SK-N-SH (cell line): ENCODE measurements around the gene IFNG-AS1. TPM values are rescaled to one million over a fixed set of nuclear protein-coding genes. Genes with fewer than 3 reads are reported as not detected.

Source experiments
- CTCF ChIA-PET: fragments of 300-600, 350-600 bp; formaldehyde crosslinking; extraction: SDS; loops from one replicate; lab custom pipeline; 2021; lab: Yijun Ruan, JAX
- POLR2A ChIA-PET: fragments of 350-600 bp; sonication (Branson Sonifier 250); formaldehyde crosslinking; extraction: SDS; loops from one replicate; lab custom pipeline; 2020; ENCODE audit warnings: antibody characterized with exemption, inconsistent platforms; lab: Yijun Ruan, JAX
- DNase-seq: peaks from one replicate; pipeline ENCODE4 v3.0.0; 2012
- H2AFZ ChIP-seq: fragments of 200-600 bp; sonication (generic); 2 replicates; pipeline ENCODE4 v1.8.1; 2016; ENCODE audit warnings: antibody characterized with exemption, mild to moderate bottlenecking, low read depth
- H3F3A ChIP-seq: fragments of 200-600 bp; sonication (generic); replicated peaks from 2 replicates; pipeline ENCODE3; 2016; ENCODE audit warnings: antibody characterized with exemption, mild to moderate bottlenecking; ENCODE audit not compliant: insufficient read depth
- H3K27ac ChIP-seq, 2 experiments: fragments of 200-500 bp in 1 of 2; fragments of 200-600 bp in 1 of 2; sonication (Bioruptor generic) in 1 of 2; sonication (generic), shearing (Covaris generic) in 1 of 2; 2 replicates each; pipeline versions ENCODE4 v1.5.1 to v1.6.1; 2014 to 2016; ENCODE audit warnings: low read depth in 2 of 2, inconsistent platforms in 1 of 2, low read length in 1 of 2, mild to moderate bottlenecking in 1 of 2, mixed read lengths in 1 of 2
- H3K27me3 ChIP-seq: fragments of 200-600 bp; sonication (generic), shearing (Covaris generic); 2 replicates; pipeline ENCODE4 v1.6.1; 2016; ENCODE audit warnings: mixed run types; ENCODE audit not compliant: insufficient read depth
- H3K36me3 ChIP-seq, 2 experiments: fragments of 200-500 bp in 1 of 2; fragments of 200-600 bp in 1 of 2; sonication (Bioruptor generic) in 1 of 2; sonication (generic) in 1 of 2; replicated peaks in 1 of 2; 2 replicates each; pipeline versions ENCODE3 to v1.5.1; 2014 to 2016; ENCODE audit warnings: low read length in 1 of 2, mild to moderate bottlenecking in 1 of 2; ENCODE audit not compliant: insufficient read depth in 2 of 2, control insufficient read depth in 1 of 2
- H3K4me1 ChIP-seq, 2 experiments: fragments of 200-500 bp in 1 of 2; fragments of 200-600 bp in 1 of 2; sonication (Bioruptor generic) in 1 of 2; sonication (generic), shearing (Covaris generic) in 1 of 2; 2 replicates each; pipeline versions ENCODE4 v1.5.1 to v1.6.1; 2014 to 2016; ENCODE audit warnings: low read depth in 1 of 2, low read length in 1 of 2, mixed run types in 1 of 2; ENCODE audit not compliant: insufficient read depth in 2 of 2, control insufficient read depth in 1 of 2
- H3K4me2 ChIP-seq: fragments of 200-600 bp; sonication (generic), shearing (Covaris generic); 2 replicates; pipeline ENCODE4 v1.6.1; 2017; ENCODE audit warnings: mixed run types
- H3K4me3 ChIP-seq, 2 experiments: fragments of 200-500 bp in 1 of 2; fragments of 200-600 bp in 1 of 2; sonication (Bioruptor generic) in 1 of 2; sonication (generic), shearing (Covaris generic) in 1 of 2; 2 replicates each; pipeline versions ENCODE4 v1.5.1 to v1.8.1; 2014 to 2016; ENCODE audit warnings: low read depth in 2 of 2, inconsistent platforms in 1 of 2, low read length in 1 of 2, mild to moderate bottlenecking in 1 of 2, mixed read lengths in 1 of 2, moderate library complexity in 1 of 2
- H3K79me2 ChIP-seq: fragments of 200-600 bp; sonication (generic); 2 replicates; pipeline ENCODE4 v1.8.1; 2017; ENCODE audit warnings: mild to moderate bottlenecking; ENCODE audit not compliant: insufficient read depth
- H3K9ac ChIP-seq: fragments of 200-600 bp; sonication (generic); 2 replicates; pipeline ENCODE4 v1.6.1; 2017; ENCODE audit warnings: mixed run types
- H3K9me2 ChIP-seq: fragments of 200-600 bp; sonication (generic); 2 replicates; pipeline ENCODE4 v1.6.1; 2017; ENCODE audit warnings: mixed run types
- H3K9me3 ChIP-seq: fragments of 200-600 bp; sonication (generic); 2 replicates; pipeline ENCODE4 v1.6.1; 2017; ENCODE audit warnings: mixed run types, mild to moderate bottlenecking, moderate library complexity
- H4K20me1 ChIP-seq: fragments of 200-600 bp; sonication (generic); 2 replicates; pipeline ENCODE4 v1.6.1; 2017; ENCODE audit warnings: mild to moderate bottlenecking, mixed run types; ENCODE audit not compliant: insufficient read depth
- CTCF ChIP-seq: fragments of 200-600 bp; sonication (generic); IDR thresholded peaks from 2 replicates; pipeline ENCODE4 v1.6.1; 2017; ENCODE audit warnings: antibody characterized with exemption, mild to moderate bottlenecking, moderate library complexity
- EP300 ChIP-seq, 2 experiments: IDR thresholded peaks; 2 replicates each; pipeline versions ENCODE4 v1.4.0 to v1.6.1; 2012; ENCODE audit warnings: borderline replicate concordance in 1 of 2, low read depth in 1 of 2, low read length in 1 of 2
- EZH2phosphoT487 ChIP-seq: fragments of 200-600 bp; sonication (generic); IDR thresholded peaks from 2 replicates; pipeline ENCODE4 v1.6.1; 2017; ENCODE audit warnings: low read depth, mixed run types, mild to moderate bottlenecking, antibody characterized with exemption, moderate library complexity, borderline replicate concordance
- FOXJ3 ChIP-seq: sonication (generic); formaldehyde crosslinking; IDR thresholded peaks from 2 replicates; pipeline ENCODE4 v1.5.1; 2020; ENCODE audit warnings: mild to moderate bottlenecking, missing genetic modification reagents
- FOXM1 ChIP-seq: IDR thresholded peaks from 2 replicates; pipeline ENCODE4 v1.4.0; 2012; ENCODE audit warnings: low read depth, mild to moderate bottlenecking
- GABPA ChIP-seq: IDR thresholded peaks from 2 replicates; pipeline ENCODE4 v1.4.0; 2012; ENCODE audit warnings: low read depth, mild to moderate bottlenecking
- GATA2 ChIP-seq: sonication (generic); formaldehyde crosslinking; IDR thresholded peaks from 2 replicates; pipeline ENCODE4 v1.5.0; 2020; ENCODE audit warnings: mild to moderate bottlenecking, missing genetic modification reagents
- JUND ChIP-seq: IDR thresholded peaks from 2 replicates; pipeline ENCODE4 v1.4.0; 2012
- MEF2A ChIP-seq: IDR thresholded peaks from 2 replicates; pipeline ENCODE4 v1.4.0; 2012; ENCODE audit warnings: low read depth, borderline replicate concordance
- NFIC ChIP-seq: IDR thresholded peaks from 2 replicates; pipeline ENCODE4 v1.4.0; 2012; ENCODE audit warnings: borderline replicate concordance
- PBX3 ChIP-seq: IDR thresholded peaks from 2 replicates; pipeline ENCODE4; 2012
- POLR2AphosphoS5 ChIP-seq: IDR thresholded peaks from 2 replicates; pipeline ENCODE4 v1.6.1; 2012; ENCODE audit warnings: low read depth, low read length
- RCOR1 ChIP-seq: fragments of 150-350 bp; IDR thresholded peaks from 2 replicates; pipeline ENCODE4 v1.6.1; 2017; ENCODE audit warnings: antibody characterized with exemption, low read length
- REST ChIP-seq: IDR thresholded peaks from 2 replicates; pipeline ENCODE4 v1.6.1; 2012; ENCODE audit warnings: mild to moderate bottlenecking, low read depth, low read length, moderate library complexity
- RXRA ChIP-seq: IDR thresholded peaks from 2 replicates; pipeline ENCODE4 v1.4.0; 2012; ENCODE audit warnings: low read depth, mild to moderate bottlenecking, borderline replicate concordance
- TAF1 ChIP-seq: IDR thresholded peaks from 2 replicates; pipeline ENCODE4 v1.6.1; 2012; ENCODE audit warnings: low read depth, mild to moderate bottlenecking, low read length, moderate library complexity, borderline replicate concordance
- USF2 ChIP-seq: fragments of 150-350 bp; IDR thresholded peaks from 2 replicates; pipeline ENCODE4 v1.6.1; 2017; ENCODE audit warnings: antibody characterized with exemption, low read length, low read depth, borderline replicate concordance
- WGBS: methylation state at CpG from one replicate; pipeline ENCODE4 v1.1.6; 2017; ENCODE audit warnings: low lambda C conversion rate; 5-methylcytosine and 5-hydroxymethylcytosine counted together
- polyA plus RNA-seq, 3 experiments: library from polyadenylated mRNA; depleted of rRNA; stranded (reverse); fragments of >200 nt; gene quantifications; 2 replicates each; pipeline ENCODE4 v1.2.3, GENCODE V29; 2012

The IFNG-AS1 gene
- polyA plus RNA-seq, 1 of the 3 experiments (the other 2 are of a cell fraction) = not detected

- TF ChIP-seq EP300 (IDR thresholded peaks at IDR 0.05; ENCODE audit: borderline replicate concordance in 1 of 2, low read depth in 1 of 2, low read length in 1 of 2) = no peak
- TF ChIP-seq GATA2 (CRISPR knock-in tag) = no peak
Observed at GRCh38 chr12:68007033-68007432, 17.8 kb downstream of the IFNG-AS1 start (continued).

GRCh38 chr12:68007466-68007865 is 18.2 kb downstream of the IFNG-AS1 start:
- no peaks in the 10 kb centered on the region for H3F3A ChIP-seq
- no peaks in the 10 kb centered on the region for H3K27me3 ChIP-seq
- CTCF ChIA-PET = interaction anchor here (2.1 kb wide), 1 partner anchor 34 kb away, joined by 5 read pairs; no protein-coding TSS in a partner anchor
- no peaks in the 10 kb centered on the region for H3K4me1 ChIP-seq
- H3K27ac ChIP-seq = no peak overlapping the region
- H3K4me2 ChIP-seq = no peak overlapping the region
- no peak for DNase-seq
- no peak overlapping the region for H3K4me3 ChIP-seq
- H3K9me3 ChIP-seq = no peaks in the 10 kb centered on the region
- no peaks in the 10 kb centered on the region for H4K20me1 ChIP-seq
- no peaks in the 10 kb centered on the region for H3K79me2 ChIP-seq
- no peaks in the 10 kb centered on the region for H3K9me2 ChIP-seq
- no peaks in the 10 kb centered on the region for H3K36me3 ChIP-seq
- H2AFZ ChIP-seq = no peak overlapping the region
- no peak overlapping the region for H3K9ac ChIP-seq
- TF ChIP-seq RXRA (no peak), GABPA (no peak), FOXJ3 (CRISPR knock-in tag) (no peak), POLR2AphosphoS5 (no peak), FOXM1 (no peak), EZH2phosphoT487 (no peak)
- POLR2A ChIA-PET = no interaction called here

GRCh38 chr12:68011206-68011881 is 22.1 kb downstream of the IFNG-AS1 start:
- no peaks in the 10 kb centered on the region for H3K27me3 ChIP-seq
- no peaks in the 10 kb centered on the region for H3K79me2 ChIP-seq
- H3K4me3 ChIP-seq = no peak overlapping the region
- no peaks in the 10 kb centered on the region for H4K20me1 ChIP-seq
- no peak overlapping the region for H3K9ac ChIP-seq
- no peak overlapping the region for H2AFZ ChIP-seq
- DNase-seq = no peak
- H3K4me1 ChIP-seq = no peaks in the 10 kb centered on the region
- CTCF ChIA-PET = interaction anchor here (1.5 to 2.5 kb wide), 2 partner anchors 10 to 28 kb away, joined by 3 to 7 read pairs; no protein-coding TSS in a partner anchor
- TF ChIP-seq RCOR1 (no peak), JUND (no peak), CTCF (no peak), REST (no peak), TAF1 (no peak), USF2 (no peak), EZH2phosphoT487 (no peak), EP300 (IDR thresholded peaks at IDR 0.05; ENCODE audit: borderline replicate concordance in 1 of 2, low read depth in 1 of 2, low read length in 1 of 2) (no peak), NFIC (no peak), MEF2A (no peak), RXRA (no peak), PBX3 (no peak)
- H3K27ac ChIP-seq = no peak overlapping the region
- H3K36me3 ChIP-seq = no peaks in the 10 kb centered on the region
- no peaks in the 10 kb centered on the region for H3K9me3 ChIP-seq
- H3F3A ChIP-seq = no peaks in the 10 kb centered on the region
- no peaks in the 10 kb centered on the region for H3K9me2 ChIP-seq
- no peak overlapping the region for H3K4me2 ChIP-seq
- WGBS = 68% methylated on average over 6 of the region's 6 CpGs
- POLR2A ChIA-PET = no interaction called here
